Peyer's patch (tissue), 4 donors: ENCODE results near the gene IRF4.
"Not testable (repeated sequence)": the region's sequence is repeated elsewhere in the genome, so short reads cannot be mapped to it uniquely, and the experiment has no call there.

Experiments used
- CTCF ChIP-seq, 6 experiments: fragments of 450-650 bp in 4 of 6; fragments of 200-600 bp in 2 of 6; sonication (generic) in 1 of 6; IDR thresholded peaks; one replicate each; pipeline ENCODE4 v1.5.1; 2017 to 2019; ENCODE audit warnings: antibody characterized with exemption in 6 of 6, mild to moderate bottlenecking in 3 of 6, moderate library complexity in 1 of 6
- POLR2A ChIP-seq, 2 donors: fragments of 450-650 bp; IDR thresholded peaks; one replicate each; pipeline ENCODE4 v1.5.1; 2017; ENCODE audit warnings: antibody characterized with exemption in 2 of 2, mild to moderate bottlenecking in 2 of 2, moderate library complexity in 2 of 2

- TF ChIP-seq CTCF, POLR2A (IDR thresholded peaks at IDR 0.05): not testable (repeated sequence)
These were observed 33.9 kb downstream of the IRF4 start for GRCh38 chr6:425418-425788.
